Aorta (tissue), 5 donors: ENCODE results near the gene CNGA3. TPM values are rescaled to one million over a fixed set of nuclear protein-coding genes. Genes with fewer than 3 reads are reported as not detected.

Experiments used
- ATAC-seq: fragments of 200-7000 bp; cut with Tn5 transposase; one replicate; pipeline ENCODE4 v1.9.1; 2022; ENCODE audit warnings: moderate library complexity; ENCODE audit not compliant: low FRiP score
- DNase-seq, 2 donors: peaks; one replicate each; pipeline ENCODE4 v3.0.0-alpha.2; 2020
- H3K27ac ChIP-seq, 2 donors: one replicate each; pipeline ENCODE4 v1.5.1; 2013; ENCODE audit warnings: low read length in 2 of 2, mild to moderate bottlenecking in 2 of 2, moderate library complexity in 2 of 2, control low read depth in 1 of 2, inconsistent platforms in 1 of 2, low read depth in 1 of 2
- H3K27me3 ChIP-seq, 2 donors: one replicate each; pipeline ENCODE4 v1.6.1; 2013; ENCODE audit warnings: control low read depth in 1 of 2, low read length in 1 of 2, mild to moderate bottlenecking in 1 of 2, moderate library complexity in 1 of 2; ENCODE audit not compliant: insufficient read depth in 2 of 2, control insufficient read depth in 1 of 2
- H3K36me3 ChIP-seq, 2 donors: one replicate each; pipeline ENCODE4 v1.6.1; 2013; ENCODE audit warnings: control low read depth in 1 of 2, low read length in 1 of 2, mild to moderate bottlenecking in 1 of 2; ENCODE audit not compliant: insufficient read depth in 2 of 2, control insufficient read depth in 1 of 2
- H3K4me1 ChIP-seq, 2 donors: one replicate each; pipeline ENCODE4 v1.6.1; 2013; ENCODE audit warnings: low read length in 2 of 2, control low read depth in 1 of 2, mild to moderate bottlenecking in 1 of 2, moderate library complexity in 1 of 2; ENCODE audit not compliant: insufficient read depth in 2 of 2, control insufficient read depth in 1 of 2
- H3K4me3 ChIP-seq, 2 donors: one replicate each; pipeline ENCODE4 v1.5.1; 2013; ENCODE audit warnings: low read length in 2 of 2, control low read depth in 1 of 2, mild to moderate bottlenecking in 1 of 2
- H3K9me3 ChIP-seq: one replicate; pipeline ENCODE4 v1.6.1; 2013; ENCODE audit warnings: mild to moderate bottlenecking, low read length; ENCODE audit not compliant: control insufficient read depth
- WGBS, 2 donors: extraction: QIAGEN DNeasy Blood & Tissue Kit; methylation state at CpG; one replicate each; pipeline ENCODE4 v1.1.7; 2013; 5-methylcytosine and 5-hydroxymethylcytosine counted together
- intact Hi-C, 2 donors: fragments of 100-400 bp; cut with DNase I; formaldehyde crosslinking; loops; one replicate each; pipeline versions ENCODE4 v1.14.2 to v1.15.0; 2022
- polyA plus RNA-seq, 2 donors: library from polyadenylated mRNA; stranded (reverse); fragments of 200-250 nt; gene quantifications; one replicate each; pipeline ENCODE4 v1.2.3, GENCODE V29; 2013
- total RNA-seq, 2 donors: library from RNA; stranded (reverse); fragmentation: NEBNext Ultra II Directional; extraction: Animal tissue kit (Norgen Biotek cat#: 25700); gene quantifications; one replicate each; pipeline ENCODE4 v1.2.1, GENCODE V29; 2021
- donor health status: healthy with polysubstance abuse.
- donor health status: Bipolar disorder and iron deficiency.
- donor health status: DM: no; HTN: no; CAD: no.
- donor health status: DM: no; HTN: no; CAD: no.
- donor health status: DM: yes; HTN: yes; CAD: no.

Gene CNGA3
- total and polyA plus RNA-seq, 4 donors, result not detected

DNA sequence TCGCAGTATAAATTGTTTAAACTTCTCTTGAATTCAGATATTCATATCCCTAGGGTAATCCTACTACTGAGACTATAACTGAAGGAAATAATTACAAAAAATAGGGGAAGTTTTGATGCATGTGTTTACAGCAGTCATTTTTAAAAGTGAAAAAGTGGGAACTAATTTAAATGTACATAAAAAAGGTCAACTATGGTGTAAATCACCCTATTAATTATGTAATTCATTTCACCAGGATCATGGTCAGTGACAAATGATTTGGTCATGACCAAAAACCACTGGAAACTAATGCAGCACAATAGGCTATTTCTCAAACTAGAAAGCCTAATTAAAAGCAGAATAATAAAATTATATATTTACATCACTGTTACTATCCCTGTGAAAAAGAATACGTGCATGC lies 5.0 kb upstream of the CNGA3 start:
- no peak overlapping the region for H3K27ac ChIP-seq
- H3K4me1 ChIP-seq, result no peaks in the 10 kb centered on the region
- intact Hi-C loops, result no loop called here
- ATAC-seq (no peak), DNase-seq (no peak)
- 85 to 87% methylated on average over 2 of the region's 2 CpGs for WGBS, 2 donors
- H3K27me3 ChIP-seq, result no peaks in the 10 kb centered on the region
- H3K4me3 ChIP-seq, result no peak overlapping the region
- peaks cover 1% of the 10 kb centered on the region for H3K9me3 ChIP-seq
- no peaks in the 10 kb centered on the region for H3K36me3 ChIP-seq

DNA sequence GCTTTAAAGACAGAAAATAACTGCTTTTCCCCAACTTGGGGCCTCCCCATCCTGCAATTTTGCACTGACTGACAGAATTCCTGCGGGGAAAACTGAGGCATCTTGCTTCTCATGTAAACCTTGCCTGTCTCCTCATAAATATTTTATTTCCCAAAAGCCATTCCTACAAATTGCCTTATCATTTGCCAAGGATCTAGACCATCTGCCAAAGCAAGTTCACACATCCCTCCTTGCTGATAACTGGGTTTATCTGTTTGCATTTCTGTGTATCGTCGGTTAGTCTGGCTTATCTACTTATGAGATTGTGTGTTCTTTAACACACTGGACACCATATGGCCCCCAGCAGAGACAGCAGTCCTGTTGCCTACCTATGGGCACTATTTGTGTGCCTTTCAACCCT lies 3.0 kb upstream of the CNGA3 start:
- ATAC-seq (no peak), DNase-seq (no peak)
- Histone ChIP-seq H3K27me3 (no peaks in the 10 kb centered on the region), H3K36me3 (no peaks in the 10 kb centered on the region), H3K9me3 (peaks cover 1% of the 10 kb centered on the region), H3K27ac (no peak overlapping the region), H3K4me3 (no peak overlapping the region), H3K4me1 (no peaks in the 10 kb centered on the region)
- WGBS, 2 donors, result 65 to 69% methylated on average over 3 of the region's 3 CpGs
- intact Hi-C loops, result no loop called here

DNA sequence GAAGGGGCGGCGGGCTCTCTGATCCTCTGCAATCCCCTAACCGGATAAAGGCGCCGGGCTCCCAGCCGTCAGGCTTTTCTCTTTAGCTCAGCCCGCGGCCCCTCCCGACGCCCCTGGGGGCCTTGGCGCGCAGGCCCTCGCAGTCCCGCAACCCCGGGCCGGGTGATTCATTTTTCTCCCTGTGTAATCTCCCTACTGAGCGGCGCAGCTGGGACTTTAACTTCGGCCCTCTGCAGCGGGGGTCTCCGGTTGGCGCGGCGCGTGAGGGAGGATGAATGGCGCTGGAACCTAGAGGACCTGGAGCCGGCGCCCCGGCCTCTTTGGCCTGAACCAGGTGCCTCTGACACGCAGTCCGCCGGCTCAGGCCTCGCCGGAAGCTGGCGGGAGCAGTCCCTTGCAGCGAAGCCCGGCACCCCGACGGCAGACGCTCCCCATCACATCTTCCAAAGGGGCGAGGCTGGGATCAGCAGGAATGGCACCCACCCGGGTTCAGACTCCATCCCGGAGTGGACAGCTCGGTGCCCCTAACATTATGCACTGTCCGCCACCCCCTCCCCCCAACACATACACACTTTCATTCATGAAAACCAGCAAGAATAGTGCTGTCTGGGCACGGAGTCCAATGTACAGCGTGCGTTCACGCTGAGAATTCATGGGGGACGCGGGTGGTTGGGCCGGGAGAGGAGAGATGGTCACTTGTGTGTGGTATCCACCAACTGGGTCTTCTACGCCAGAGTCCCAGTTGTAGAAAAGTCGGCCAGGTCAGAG lies 1.2 kb downstream of the CNGA3 start:
- H3K27me3 ChIP-seq, result no peaks in the 10 kb centered on the region
- H3K9me3 ChIP-seq, result peaks cover 2% of the 10 kb centered on the region
- no peaks in the 10 kb centered on the region for H3K36me3 ChIP-seq
- ATAC-seq, result no peak
- no peak overlapping the region for H3K4me3 ChIP-seq
- H3K27ac ChIP-seq, result no peak overlapping the region
- intact Hi-C loops, result no loop called here
- no peak for DNase-seq
- no peaks in the 10 kb centered on the region for H3K4me1 ChIP-seq
- 5% methylated on average over 54 of the region's 54 CpGs for WGBS, 2 donors

GRCh38 chr2:98348066-98348561 lies 1.9 kb downstream of the CNGA3 start:
- 4 to 6% methylated on average over 15 of the region's 15 CpGs for WGBS, 2 donors
- no peak for ATAC-seq

GRCh38 chr2:98350411-98350810 lies 4.2 kb downstream of the CNGA3 start:
- no peak overlapping the region for H3K27ac ChIP-seq
- intact Hi-C loops, result no loop called here
- no peaks in the 10 kb centered on the region for H3K36me3 ChIP-seq
- WGBS, 2 donors, result 87 to 95% methylated on average over 1 of the region's 1 CpG
- peaks cover 7% of the 10 kb centered on the region for H3K9me3 ChIP-seq
- no peak overlapping the region for H3K4me3 ChIP-seq
- no peaks in the 10 kb centered on the region for H3K27me3 ChIP-seq
- no peaks in the 10 kb centered on the region for H3K4me1 ChIP-seq
- ATAC-seq (no peak), DNase-seq (no peak)

More at GRCh38 chr2:98348066-98348561, 1.9 kb downstream of the CNGA3 start:
- no peaks in the 10 kb centered on the region for H3K4me1 ChIP-seq
- intact Hi-C loops, result no loop called here
- no peaks in the 10 kb centered on the region for H3K27me3 ChIP-seq
- H3K36me3 ChIP-seq, result no peaks in the 10 kb centered on the region
- peaks cover 4% of the 10 kb centered on the region for H3K9me3 ChIP-seq
- H3K27ac ChIP-seq, result no peak overlapping the region
- DNase-seq, result no peak
- no peak overlapping the region for H3K4me3 ChIP-seq

DNA sequence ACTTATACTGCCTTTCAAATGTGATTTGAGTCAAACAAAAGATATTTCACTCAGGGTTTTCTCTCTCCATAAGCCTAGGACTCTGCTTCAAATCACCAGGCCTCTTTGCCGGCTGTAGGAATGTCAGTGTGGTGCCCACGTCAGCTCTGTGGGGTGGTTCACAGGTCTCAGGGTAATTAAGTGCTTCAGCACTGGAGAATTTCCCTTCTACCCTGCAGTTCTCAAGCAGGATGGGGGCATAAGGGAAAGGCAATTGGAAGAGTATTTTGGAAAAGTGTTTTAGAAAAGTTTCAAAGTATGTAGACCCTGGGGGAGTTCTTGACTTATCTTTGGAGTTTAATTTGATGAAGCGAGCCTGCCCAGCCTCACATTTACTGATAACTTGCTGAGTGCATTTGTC lies 9.6 kb downstream of the CNGA3 start:
- ATAC-seq, result no peak
- Histone ChIP-seq H3K4me3 (no peak overlapping the region), H3K9me3 (peaks cover 5% of the 10 kb centered on the region), H3K36me3 (no peaks in the 10 kb centered on the region), H3K27me3 (no peaks in the 10 kb centered on the region), H3K4me1 (no peaks in the 10 kb centered on the region), H3K27ac (no peak overlapping the region)
- 37 to 41% methylated on average over 3 of the region's 3 CpGs for WGBS, 2 donors
- intact Hi-C loops, result no loop called here
- no peak for DNase-seq

DNA sequence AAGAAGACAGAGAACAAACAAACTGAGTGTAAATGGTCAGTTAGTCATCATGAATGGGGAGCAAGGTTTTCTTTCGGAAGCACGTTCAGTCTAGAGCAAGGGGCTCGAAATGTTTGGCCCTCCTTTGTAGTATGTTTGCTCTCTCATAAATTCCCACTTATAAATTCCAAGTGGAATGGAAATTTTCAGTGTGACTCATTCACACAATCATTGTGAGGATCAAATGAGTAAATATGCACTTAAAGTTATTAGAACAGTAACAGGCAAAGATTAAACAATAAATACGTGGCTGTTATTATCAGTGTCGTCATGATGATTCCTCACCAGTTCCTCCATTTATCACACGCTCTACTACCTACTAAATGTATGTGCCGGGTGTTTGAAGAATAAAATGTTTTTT lies 10.5 kb downstream of the CNGA3 start:
- Histone ChIP-seq H3K4me3 (no peak overlapping the region), H3K27me3 (no peaks in the 10 kb centered on the region), H3K9me3 (peaks cover 5% of the 10 kb centered on the region), H3K27ac (no peak overlapping the region), H3K36me3 (no peaks in the 10 kb centered on the region), H3K4me1 (no peaks in the 10 kb centered on the region)
- WGBS, 2 donors, result 86 to 87% methylated on average over 7 of the region's 7 CpGs
- intact Hi-C loops, result no loop called here
- DNase-seq (no peak), ATAC-seq (no peak)

DNA sequence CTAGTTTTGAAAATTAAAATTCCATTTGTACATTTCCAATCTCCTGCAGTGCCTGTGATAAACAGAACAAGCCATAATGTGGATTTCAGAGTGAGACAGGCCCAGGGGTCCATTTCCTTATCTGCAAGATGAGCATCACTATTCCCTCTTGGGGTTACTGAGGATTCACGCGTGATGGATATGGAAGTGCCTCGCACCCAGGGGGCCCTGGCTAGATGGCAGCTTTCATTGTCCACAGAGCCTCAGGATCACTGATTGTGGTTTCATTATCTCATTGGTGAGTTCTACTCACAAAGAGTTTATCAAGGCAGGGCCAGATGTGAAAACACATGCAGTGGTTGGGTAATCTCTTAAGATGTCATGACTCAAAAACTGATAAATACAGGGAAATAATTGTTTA lies 11.6 kb downstream of the CNGA3 start:
- DNase-seq (no peak), ATAC-seq (no peak)
- 85 to 88% methylated on average over 3 of the region's 3 CpGs for WGBS, 2 donors
- Histone ChIP-seq H3K27me3 (no peaks in the 10 kb centered on the region), H3K9me3 (peaks cover 3% of the 10 kb centered on the region), H3K36me3 (no peaks in the 10 kb centered on the region), H3K27ac (no peak overlapping the region), H3K4me3 (no peak overlapping the region), H3K4me1 (no peaks in the 10 kb centered on the region)
- intact Hi-C loops, result no loop called here

DNA sequence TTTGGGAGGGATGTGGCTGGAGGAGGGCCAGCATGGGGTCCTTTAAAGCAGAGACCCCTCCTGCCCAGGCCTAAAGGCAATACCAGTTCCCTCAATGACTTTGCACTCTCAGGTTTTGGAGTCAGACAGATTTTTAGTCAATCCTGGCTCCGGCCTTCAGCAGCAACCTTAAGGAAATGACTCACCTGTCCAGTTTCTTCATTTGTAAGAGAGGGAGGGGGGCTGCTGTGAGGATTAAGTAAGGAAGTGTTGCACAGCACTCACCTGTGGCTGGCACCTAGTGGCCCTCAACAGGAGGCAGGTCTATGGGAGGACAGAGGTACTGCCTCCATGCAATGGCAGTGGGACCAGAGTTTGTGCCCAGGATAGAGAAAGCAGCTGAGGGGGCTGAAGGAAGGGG lies 13.7 kb downstream of the CNGA3 start:
- DNase-seq, result no peak
- no peak overlapping the region for H3K27ac ChIP-seq
- intact Hi-C loops, result no loop called here
- H3K9me3 ChIP-seq, result no peaks in the 10 kb centered on the region
- WGBS, 2 donors, result 90 to 95% methylated on average over 1 of the region's 1 CpG
- no peaks in the 10 kb centered on the region for H3K4me1 ChIP-seq
- H3K36me3 ChIP-seq, result no peaks in the 10 kb centered on the region
- no peak for ATAC-seq
- H3K4me3 ChIP-seq, result no peak overlapping the region
- H3K27me3 ChIP-seq, result no peaks in the 10 kb centered on the region
